H1 (cell line): Measurements from ENCODE around the gene NLRC3. TPM values are rescaled to one million over a fixed set of nuclear protein-coding genes. Genes with fewer than 3 reads are reported as not detected.

Source experiments
- CTCF ChIA-PET: fragments of 300-600 bp; sonication (Branson Sonifier 250); formaldehyde crosslinking; loops from one replicate; lab custom pipeline; 2021; ENCODE audit not compliant: partially characterized antibody; lab: Charles Lee
- POLR2A ChIA-PET: fragments of 300-600 bp; sonication (Branson Sonifier 250); formaldehyde crosslinking; loops from one replicate; lab custom pipeline; 2021; ENCODE audit warnings: inconsistent platforms; ENCODE audit not compliant: partially characterized antibody; lab: Charles Lee
- DNase-seq, 2 experiments: peaks; one replicate each; pipeline versions ENCODE4 v3.0.0 to v3.0.0-alpha.2; 2010 to 2022; ENCODE audit warnings: low spot score in 2 of 2, low read depth in 1 of 2, mixed read lengths in 1 of 2
- FAIRE-seq: peaks from 2 replicates; lab custom pipeline; 2011; peaks lifted over from hg19 to GRCh38; lab: Jason Lieb, UNC
- H2AFZ ChIP-seq: 2 replicates; pipeline ENCODE4 v1.8.1; 2012; ENCODE audit warnings: low read length, inconsistent platforms
- H2AK5ac ChIP-seq: 2 replicates; pipeline ENCODE4 v1.6.1; 2013; ENCODE audit warnings: low read depth, low read length
- H2BK120ac ChIP-seq: replicated peaks from 2 replicates; pipeline ENCODE3; 2013; ENCODE audit warnings: low read depth, low read length, inconsistent platforms
- H2BK12ac ChIP-seq: 2 replicates; pipeline ENCODE4 v1.6.1; 2013; ENCODE audit warnings: low read depth, low read length
- H2BK15ac ChIP-seq: 2 replicates; pipeline ENCODE4 v1.6.1; 2013; ENCODE audit warnings: low read length
- H2BK20ac ChIP-seq: 2 replicates; pipeline ENCODE4 v1.6.1; 2013; ENCODE audit warnings: low read length
- H2BK5ac ChIP-seq: 2 replicates; pipeline ENCODE4 v1.6.1; 2013; ENCODE audit warnings: low read depth, low read length
- H3K14ac ChIP-seq: 2 replicates; pipeline ENCODE4 v1.6.1; 2013; ENCODE audit warnings: inconsistent platforms; ENCODE audit not compliant: insufficient read length
- H3K18ac ChIP-seq: 2 replicates; pipeline ENCODE4 v1.6.1; 2013; ENCODE audit warnings: low read length; ENCODE audit errors: extremely low read depth
- H3K23ac ChIP-seq: 2 replicates; pipeline ENCODE4 v1.6.1; 2013; ENCODE audit warnings: inconsistent platforms; ENCODE audit not compliant: insufficient read length
- H3K23me2 ChIP-seq: 2 replicates; pipeline ENCODE4 v1.6.1; 2013; ENCODE audit warnings: low read depth, low read length
- H3K27ac ChIP-seq: 2 replicates; pipeline ENCODE4 v1.6.1; 2011; ENCODE audit warnings: low read depth, low read length, inconsistent platforms
- H3K27me3 ChIP-seq, 4 experiments: replicated peaks in 1 of 4; 1 replicate in 1 of 4; 2 replicates in 3 of 4; pipeline versions ENCODE4 v1.6.1 to v1.8.1; 2011 to 2013; ENCODE audit warnings: low read length in 3 of 4, mild to moderate bottlenecking in 3 of 4, inconsistent platforms in 2 of 4, mixed read lengths in 2 of 4, moderate library complexity in 1 of 4; ENCODE audit not compliant: control insufficient read depth in 3 of 4, insufficient read depth in 3 of 4; ENCODE audit errors: extremely low read depth in 1 of 4
- H3K36me3 ChIP-seq, 4 experiments: 2 replicates each; pipeline versions ENCODE4 v1.6.1 to v1.8.1; 2011 to 2013; ENCODE audit warnings: mild to moderate bottlenecking in 4 of 4, low read length in 3 of 4, moderate library complexity in 2 of 4, control low read depth in 1 of 4, inconsistent platforms in 1 of 4; ENCODE audit not compliant: insufficient read depth in 4 of 4, control insufficient read depth in 2 of 4
- H3K4ac ChIP-seq: replicated peaks from 2 replicates; pipeline ENCODE3; 2013; ENCODE audit warnings: low read length, low read depth, mixed read lengths, inconsistent platforms; ENCODE audit not compliant: insufficient read length
- H3K4me1 ChIP-seq, 4 experiments: replicated peaks in 1 of 4; 1 replicate in 1 of 4; 2 replicates in 3 of 4; pipeline versions ENCODE4 v1.6.1 to v1.8.1; 2011 to 2013; ENCODE audit warnings: low read length in 3 of 4, inconsistent platforms in 2 of 4, mixed read lengths in 1 of 4; ENCODE audit not compliant: insufficient read depth in 4 of 4, control insufficient read depth in 3 of 4
- H3K4me2 ChIP-seq, 2 experiments: 2 replicates each; pipeline versions ENCODE4 v1.6.1 to v1.8.1; 2011 to 2013; ENCODE audit warnings: low read depth in 2 of 2, low read length in 2 of 2, control low read depth in 1 of 2, inconsistent platforms in 1 of 2, mild to moderate bottlenecking in 1 of 2; ENCODE audit not compliant: insufficient read depth in 1 of 2
- H3K4me3 ChIP-seq, 4 experiments: fragments of 200-600, 300-600 bp in 1 of 4; sonication (generic), shearing (Covaris generic), sonication (Bioruptor Twin) in 1 of 4; 2 replicates each; pipeline versions ENCODE4 v1.5.1 to v1.8.1; 2011 to 2016; ENCODE audit warnings: low read length in 4 of 4, low read depth in 3 of 4, control low read depth in 2 of 4, inconsistent platforms in 2 of 4, mild to moderate bottlenecking in 2 of 4, mixed read lengths in 1 of 4, moderate library complexity in 1 of 4; ENCODE audit not compliant: insufficient read depth in 2 of 4; ENCODE audit errors: extremely low read depth in 1 of 4
- H3K56ac ChIP-seq: replicated peaks from 2 replicates; pipeline ENCODE3; 2013; ENCODE audit warnings: low read depth, mild to moderate bottlenecking, mixed read lengths, low read length, inconsistent platforms; ENCODE audit not compliant: insufficient read length
- H3K79me1 ChIP-seq: 2 replicates; pipeline ENCODE4 v1.6.1; 2013; ENCODE audit warnings: low read depth, low read length, control low read depth
- H3K79me2 ChIP-seq, 2 experiments: 2 replicates each; pipeline versions ENCODE4 v1.6.1 to v1.8.1; 2012 to 2013; ENCODE audit warnings: low read length in 2 of 2, mild to moderate bottlenecking in 2 of 2, inconsistent platforms in 1 of 2; ENCODE audit not compliant: insufficient read depth in 2 of 2, control insufficient read depth in 1 of 2
- H3K9ac ChIP-seq, 4 experiments: replicated peaks in 1 of 4; 1 replicate in 1 of 4; 2 replicates in 3 of 4; pipeline versions ENCODE4 v1.6.1 to v1.8.1; 2011 to 2013; ENCODE audit warnings: low read depth in 3 of 4, low read length in 3 of 4, control low read depth in 2 of 4, mild to moderate bottlenecking in 2 of 4, moderate library complexity in 2 of 4, inconsistent platforms in 1 of 4; ENCODE audit errors: extremely low read depth in 1 of 4
- H3K9me3 ChIP-seq, 2 experiments: 2 replicates each; pipeline versions ENCODE4 v1.6.1 to v1.8.1; 2012 to 2013; ENCODE audit warnings: mild to moderate bottlenecking in 2 of 2, moderate library complexity in 2 of 2, control low read depth in 1 of 2, inconsistent platforms in 1 of 2, low read depth in 1 of 2, low read length in 1 of 2, mixed read lengths in 1 of 2; ENCODE audit not compliant: insufficient read depth in 2 of 2
- H4K20me1 ChIP-seq, 2 experiments: replicated peaks in 1 of 2; 2 replicates each; pipeline versions ENCODE3 to v1.8.1; 2011 to 2013; ENCODE audit warnings: inconsistent platforms in 2 of 2, low read length in 2 of 2, mild to moderate bottlenecking in 1 of 2; ENCODE audit not compliant: insufficient read depth in 2 of 2, control insufficient read depth in 1 of 2
- H4K5ac ChIP-seq: 2 replicates; pipeline ENCODE4 v1.6.1; 2013; ENCODE audit warnings: low read length, low read depth, mixed read lengths, inconsistent platforms; ENCODE audit not compliant: insufficient read length
- H4K8ac ChIP-seq: 2 replicates; pipeline ENCODE4 v1.8.0; 2013; ENCODE audit warnings: mild to moderate bottlenecking, moderate library complexity, low read length, inconsistent platforms; ENCODE audit not compliant: insufficient read depth; ENCODE audit errors: extremely low read depth
- H4K91ac ChIP-seq: replicated peaks from 2 replicates; pipeline ENCODE3; 2013; ENCODE audit warnings: low read length, mixed read lengths, inconsistent platforms; ENCODE audit not compliant: insufficient read length
- ATF3 ChIP-seq: IDR thresholded peaks from 2 replicates; pipeline ENCODE4 v1.6.1; 2011; ENCODE audit warnings: low read depth, mild to moderate bottlenecking, low read length; ENCODE audit not compliant: insufficient read depth
- CEBPB ChIP-seq: IDR thresholded peaks from 2 replicates; pipeline ENCODE4 v1.6.1; 2012; ENCODE audit warnings: low read depth, low read length
- CTBP2 ChIP-seq: IDR thresholded peaks from 2 replicates; pipeline ENCODE4 v1.7.0; 2011; ENCODE audit warnings: borderline replicate concordance, mild to moderate bottlenecking, moderate library complexity, mixed read lengths, low read length; ENCODE audit not compliant: insufficient read depth, insufficient read length
- E2F6 ChIP-seq: IDR thresholded peaks from 2 replicates; pipeline ENCODE4 v1.6.1; 2012; ENCODE audit warnings: inconsistent platforms
- KDM5A ChIP-seq: fragments of 200-600 bp; IDR thresholded peaks from 2 replicates; pipeline ENCODE4 v1.7.1; 2012; ENCODE audit warnings: mild to moderate bottlenecking, low read length, inconsistent platforms, mixed read lengths
- MAFK ChIP-seq: IDR thresholded peaks from 2 replicates; pipeline ENCODE4 v1.6.1; 2012; ENCODE audit warnings: low read depth, mild to moderate bottlenecking, improper control_type of control experiment, low read length
- POLR2A ChIP-seq, 2 experiments: IDR thresholded peaks; 1 replicate in 1 of 2; 2 replicates in 1 of 2; pipeline ENCODE4 v1.6.1; 2011; ENCODE audit warnings: low read depth in 2 of 2, low read length in 2 of 2, mild to moderate bottlenecking in 2 of 2; ENCODE audit errors: control extremely low read depth in 1 of 2
- SIX5 ChIP-seq: IDR thresholded peaks from 2 replicates; pipeline ENCODE4 v1.6.1; 2011; ENCODE audit warnings: mild to moderate bottlenecking, low read depth, low read length
- USF2 ChIP-seq: IDR thresholded peaks from 2 replicates; pipeline ENCODE4 v1.6.1; 2011; ENCODE audit warnings: low read length, improper control_type of control experiment
- WGBS, 2 experiments: shearing (Covaris generic) in 1 of 2; methylation state at CpG; one replicate each; pipeline versions ENCODE4 v1.1.6 to v1.1.7; 2013 to 2015; ENCODE audit warnings: low lambda C conversion rate in 2 of 2, mixed read lengths in 2 of 2, inconsistent platforms in 1 of 2, low coverage in 1 of 2, missing lambda C conversion rate in 1 of 2; ENCODE audit not compliant: insufficient replicate concordance in 2 of 2, insufficient coverage in 1 of 2, insufficient read length in 1 of 2; ENCODE audit errors: extremely low coverage in 1 of 2, missing lambda C conversion rate in 1 of 2; 5-methylcytosine and 5-hydroxymethylcytosine counted together
- polyA plus RNA-seq, 7 experiments: library from polyadenylated mRNA; depleted of rRNA in 3 of 7; stranded (reverse) in 5 of 7; unstranded in 2 of 7; fragments of >200 nt in 5 of 7; fragments of 200-250 nt in 2 of 7; gene quantifications; 1 replicate in 5 of 7; 2 replicates in 1 of 7; 4 replicates in 1 of 7; pipeline versions ENCODE4 v1.2.1 to v1.2.3, GENCODE V29; 2011 to 2013; ENCODE audit warnings: missing spikeins in 2 of 7, mixed read lengths in 2 of 7
- total RNA-seq: library from RNA; stranded (reverse); fragmentation: NEBNext Ultra II Directional; extraction: Animal tissue kit (Norgen Biotek cat#: 25700); gene quantifications from 2 replicates; pipeline ENCODE4 v1.2.1, GENCODE V29; 2021

The NLRC3 gene
- total and polyA plus RNA-seq, 2 of the 8 experiments (the other 6 are each of a cell fraction or from before 2014, with no cell fraction given): 0.18 to 0.20 TPM

DNA sequence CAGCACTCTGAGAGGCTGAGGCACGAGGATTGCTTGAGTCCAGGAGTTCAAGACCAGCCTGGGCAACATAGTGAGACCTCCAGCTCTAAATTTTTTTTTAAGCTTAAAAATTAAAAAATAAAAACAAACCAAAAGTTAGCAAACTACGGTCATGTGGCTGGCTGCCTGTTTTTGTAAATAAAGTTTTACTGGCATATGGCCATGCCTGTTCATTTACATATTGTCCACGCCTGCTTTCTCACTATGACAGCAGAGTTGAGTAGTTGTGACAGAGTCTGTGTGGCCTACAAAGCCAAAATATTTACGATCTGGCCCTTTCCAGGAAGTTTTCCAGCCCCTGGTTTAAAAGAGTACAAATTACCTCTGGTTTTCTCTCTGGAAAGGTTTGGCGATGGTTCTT, 30.9 kb upstream of the NLRC3 start:
- Histone ChIP-seq H2AFZ (no peak overlapping the region), H2BK12ac (no peak overlapping the region), H3K23me2 (peaks cover 6% of the 10 kb centered on the region; the same call in 1 of the 2 replicates), H3K4me2 (no peak overlapping the region), H4K5ac (no peak overlapping the region), H3K4me3 (no peak overlapping the region), H2BK20ac (no peak overlapping the region), H3K79me2 (peaks cover 4 to 12% of the 10 kb centered on the region in 2 experiments), H3K4me1 (peaks cover 0 to 4% (median 0%) of the 10 kb centered on the region in 4 experiments; a peak in 3 of 7 replicates), H3K23ac (no peak overlapping the region), H2BK5ac (no peak overlapping the region), H3K14ac (no peak overlapping the region), H2BK120ac (no peak overlapping the region), H3K27ac (no peak overlapping the region), H3K79me1 (no peaks in the 10 kb centered on the region), H4K91ac (no peak overlapping the region), H2BK15ac (no peak overlapping the region), H4K8ac (no peak overlapping the region), H3K9me3 (no peaks in the 10 kb centered on the region), H3K4ac (no peak overlapping the region), H3K56ac (no peak overlapping the region), H4K20me1 (peaks cover 0 to 2% of the 10 kb centered on the region in 2 experiments), H3K9ac (no peak overlapping the region), H3K36me3 (peaks cover 0 to 9% (median 1%) of the 10 kb centered on the region in 4 experiments; a peak in 3 of 8 replicates), H3K18ac (no peak overlapping the region), H3K27me3 (peaks cover 0 to 3% (median 0%) of the 10 kb centered on the region in 4 experiments; a peak in 1 of 7 replicates), H2AK5ac (no peak overlapping the region)
- TF ChIP-seq KDM5A (no peak), POLR2A (IDR thresholded peaks at IDR 0.05; ENCODE audit: control extremely low read depth in 1 of 2, low read depth in 2 of 2, low read length in 2 of 2) (no peak), CTBP2 (no peak), SIX5 (no peak), CEBPB (no peak), USF2 (no peak), MAFK (no peak), ATF3 (no peak), E2F6 (no peak)
- ChIA-PET POLR2A (no interaction called here), CTCF (no interaction called here)
- WGBS, 2 experiments: 88% methylated on average over 5 of the region's 5 CpGs; no CpG with 5 or more reads in 1 of the 2 experiments
- DNase-seq: no peak
- FAIRE-seq: no peak
